Right atrium auricular region (tissue), 2 donors: ENCODE measurements around the gene NLRC3. TPM values are rescaled to one million over a fixed set of nuclear protein-coding genes. Genes with fewer than 3 reads are reported as not detected.

Source experiments
- DNase-seq: peaks from one replicate; pipeline ENCODE4 v3.0.0-alpha.2; 2019; ENCODE audit warnings: low spot score
- H3K27ac ChIP-seq, 2 donors: fragments of 200-600 bp; sonication (generic); 1 replicate in 1 of 2; 2 replicates in 1 of 2; pipeline ENCODE4 v1.5.1; 2016 to 2019
- H3K27me3 ChIP-seq, 2 donors: fragments of 200-600 bp; sonication (generic); one replicate each; pipeline versions ENCODE4 v1.5.1 to v1.6.0; 2017 to 2019
- H3K36me3 ChIP-seq: fragments of 200-600 bp; sonication (generic); one replicate; pipeline ENCODE4 v1.5.1; 2016
- H3K4me1 ChIP-seq, 2 donors: fragments of 200-600 bp; sonication (generic); one replicate each; pipeline versions ENCODE4 v1.5.1 to v1.6.0; 2017 to 2019
- H3K4me3 ChIP-seq, 2 donors: fragments of 200-600 bp; sonication (generic); 1 replicate in 1 of 2; 2 replicates in 1 of 2; pipeline ENCODE4 v1.5.1; 2017 to 2019; ENCODE audit warnings: mild to moderate bottlenecking in 1 of 2, moderate library complexity in 1 of 2
- H3K9me3 ChIP-seq, 2 donors: fragments of 200-600 bp; sonication (generic); one replicate each; pipeline ENCODE4 v1.5.1; 2019
- total RNA-seq, 2 donors: library from RNA; depleted of rRNA; stranded (reverse); fragments of >200 nt; gene quantifications; one replicate each; pipeline ENCODE4 v1.1.0, GENCODE V29; 2016
- TF ChIP-seq, protein P1 (sequence below), 2 donors: fragments of 200-600 bp; sonication (generic); IDR thresholded peaks; one replicate each; pipeline ENCODE4 v1.5.1; 2019; ENCODE audit warnings: antibody characterized with exemption in 2 of 2

NLRC3 gene
- total RNA-seq, 2 donors from 2014 or later: 0.85 to 1.1 TPM

DNA sequence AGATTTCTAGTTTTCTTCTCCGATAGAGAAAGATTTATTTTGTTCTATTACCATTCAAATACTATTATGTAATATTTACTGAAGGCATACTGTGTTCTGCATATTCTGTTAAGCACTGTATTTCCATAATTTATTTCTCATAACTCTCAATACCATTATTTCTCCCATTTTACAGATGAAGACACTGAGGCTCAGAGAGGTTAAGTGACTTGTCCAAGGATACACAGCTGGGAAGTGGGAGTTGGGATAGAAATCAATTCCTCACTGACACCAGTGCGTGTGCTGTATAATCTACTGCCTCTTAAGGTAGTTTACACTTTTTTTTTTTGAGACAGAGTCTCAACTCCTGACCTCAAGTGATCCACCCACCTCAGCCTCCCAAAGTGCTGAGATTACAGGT is 7.4 kb downstream of the NLRC3 start:
- no peak for DNase-seq
- Histone ChIP-seq H3K9me3 (peaks cover 0 to 8% of the 10 kb centered on the region in 2 donors), H3K36me3 (no peaks in the 10 kb centered on the region), H3K27me3 (no peaks in the 10 kb centered on the region), H3K4me3 (no peak overlapping the region), H3K4me1 (no peaks in the 10 kb centered on the region), H3K27ac (no peak overlapping the region)
- TF ChIP-seq, protein P1, sequence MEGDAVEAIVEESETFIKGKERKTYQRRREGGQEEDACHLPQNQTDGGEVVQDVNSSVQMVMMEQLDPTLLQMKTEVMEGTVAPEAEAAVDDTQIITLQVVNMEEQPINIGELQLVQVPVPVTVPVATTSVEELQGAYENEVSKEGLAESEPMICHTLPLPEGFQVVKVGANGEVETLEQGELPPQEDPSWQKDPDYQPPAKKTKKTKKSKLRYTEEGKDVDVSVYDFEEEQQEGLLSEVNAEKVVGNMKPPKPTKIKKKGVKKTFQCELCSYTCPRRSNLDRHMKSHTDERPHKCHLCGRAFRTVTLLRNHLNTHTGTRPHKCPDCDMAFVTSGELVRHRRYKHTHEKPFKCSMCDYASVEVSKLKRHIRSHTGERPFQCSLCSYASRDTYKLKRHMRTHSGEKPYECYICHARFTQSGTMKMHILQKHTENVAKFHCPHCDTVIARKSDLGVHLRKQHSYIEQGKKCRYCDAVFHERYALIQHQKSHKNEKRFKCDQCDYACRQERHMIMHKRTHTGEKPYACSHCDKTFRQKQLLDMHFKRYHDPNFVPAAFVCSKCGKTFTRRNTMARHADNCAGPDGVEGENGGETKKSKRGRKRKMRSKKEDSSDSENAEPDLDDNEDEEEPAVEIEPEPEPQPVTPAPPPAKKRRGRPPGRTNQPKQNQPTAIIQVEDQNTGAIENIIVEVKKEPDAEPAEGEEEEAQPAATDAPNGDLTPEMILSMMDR (IDR thresholded peaks at IDR 0.05): no peak

DNA sequence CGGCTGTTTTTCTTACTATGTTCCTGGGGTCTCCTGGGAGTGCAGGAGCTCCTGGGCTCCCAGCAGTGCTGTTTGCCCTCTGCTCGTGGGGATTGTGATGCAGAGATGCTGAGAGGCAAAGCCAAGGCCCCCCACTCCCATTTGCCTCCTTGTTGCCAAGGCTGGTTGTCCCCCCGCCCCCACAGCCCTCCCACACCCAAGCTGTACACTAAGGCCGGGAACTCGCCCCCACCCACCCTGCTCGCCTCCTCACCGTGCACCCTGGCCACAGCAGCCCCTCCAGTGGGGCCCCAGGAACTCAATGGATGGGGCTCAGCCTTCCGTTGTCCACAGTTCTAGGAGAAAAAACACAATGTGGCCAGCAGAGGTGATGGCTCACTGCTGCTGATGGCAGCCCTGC is 10.2 kb downstream of the NLRC3 start:
- Histone ChIP-seq H3K4me1 (no peaks in the 10 kb centered on the region), H3K27me3 (no peaks in the 10 kb centered on the region), H3K9me3 (peaks cover 0 to 8% of the 10 kb centered on the region in 2 donors), H3K27ac (no peak overlapping the region), H3K4me3 (no peak overlapping the region), H3K36me3 (no peaks in the 10 kb centered on the region)
- no peak for DNase-seq
- TF ChIP-seq, protein P1 (IDR thresholded peaks at IDR 0.05): no peak

DNA sequence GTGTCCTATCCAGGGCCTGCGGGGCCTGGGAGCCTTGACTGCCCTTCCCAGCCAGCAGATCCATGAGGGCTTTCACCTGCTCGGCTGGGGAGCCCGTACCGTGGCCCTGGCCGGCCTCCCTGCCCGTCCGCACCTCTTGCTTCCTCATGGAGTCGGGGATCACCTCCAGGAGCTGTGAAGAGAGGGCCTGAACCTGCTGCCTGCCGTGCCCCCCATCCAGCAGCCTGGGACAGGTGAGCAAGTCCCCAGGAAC is 12.4 kb downstream of the NLRC3 start:
- Histone ChIP-seq H3K4me3 (no peak overlapping the region), H3K4me1 (no peaks in the 10 kb centered on the region), H3K36me3 (no peaks in the 10 kb centered on the region), H3K9me3 (no peaks in the 10 kb centered on the region), H3K27me3 (no peaks in the 10 kb centered on the region), H3K27ac (no peak overlapping the region)
- no peak for DNase-seq
- TF ChIP-seq, protein P1 (IDR thresholded peaks at IDR 0.05): no peak

DNA sequence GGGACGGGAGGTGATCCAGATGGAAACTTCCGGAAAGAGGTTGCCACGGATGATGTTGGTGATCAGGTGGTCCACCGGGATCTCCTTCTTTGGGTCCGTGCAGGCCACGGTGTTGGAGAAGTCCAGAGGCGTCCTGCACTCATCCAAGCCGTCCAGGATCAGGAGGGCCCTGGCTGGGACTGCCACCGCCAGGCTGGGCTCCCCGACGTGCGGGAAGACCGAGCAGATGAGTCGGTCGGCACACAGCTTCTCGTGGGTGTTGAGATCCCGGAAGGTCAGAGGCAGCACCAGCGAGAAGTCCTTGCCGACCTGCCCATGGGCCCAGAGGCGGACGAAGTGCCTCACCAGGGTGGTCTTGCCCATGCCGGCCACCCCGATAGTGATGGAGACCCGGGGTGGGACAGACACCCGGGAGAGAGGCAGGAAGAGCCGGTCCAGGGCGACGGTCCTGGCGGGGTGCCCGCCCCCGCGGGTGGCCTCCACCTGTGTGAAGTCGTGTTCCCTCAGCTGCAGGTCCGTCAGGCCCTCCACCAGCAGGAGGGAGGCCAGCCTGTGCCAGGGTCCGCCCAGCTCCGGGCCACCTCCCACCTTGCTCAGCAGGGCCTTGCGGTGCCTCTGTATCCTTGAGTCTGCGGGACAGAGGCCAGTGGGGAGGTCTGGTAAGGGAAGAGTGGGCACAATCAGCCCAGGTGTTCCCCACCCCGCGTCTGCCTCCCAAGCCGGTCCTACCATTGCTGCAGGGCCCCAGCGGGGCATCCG is 12.9 kb downstream of the NLRC3 start:
- Histone ChIP-seq H3K4me3 (no peak overlapping the region), H3K27ac (no peak overlapping the region), H3K9me3 (no peaks in the 10 kb centered on the region), H3K4me1 (no peaks in the 10 kb centered on the region), H3K36me3 (no peaks in the 10 kb centered on the region), H3K27me3 (no peaks in the 10 kb centered on the region)
- TF ChIP-seq, protein P1 (IDR thresholded peaks at IDR 0.05): no peak
- no peak for DNase-seq

DNA sequence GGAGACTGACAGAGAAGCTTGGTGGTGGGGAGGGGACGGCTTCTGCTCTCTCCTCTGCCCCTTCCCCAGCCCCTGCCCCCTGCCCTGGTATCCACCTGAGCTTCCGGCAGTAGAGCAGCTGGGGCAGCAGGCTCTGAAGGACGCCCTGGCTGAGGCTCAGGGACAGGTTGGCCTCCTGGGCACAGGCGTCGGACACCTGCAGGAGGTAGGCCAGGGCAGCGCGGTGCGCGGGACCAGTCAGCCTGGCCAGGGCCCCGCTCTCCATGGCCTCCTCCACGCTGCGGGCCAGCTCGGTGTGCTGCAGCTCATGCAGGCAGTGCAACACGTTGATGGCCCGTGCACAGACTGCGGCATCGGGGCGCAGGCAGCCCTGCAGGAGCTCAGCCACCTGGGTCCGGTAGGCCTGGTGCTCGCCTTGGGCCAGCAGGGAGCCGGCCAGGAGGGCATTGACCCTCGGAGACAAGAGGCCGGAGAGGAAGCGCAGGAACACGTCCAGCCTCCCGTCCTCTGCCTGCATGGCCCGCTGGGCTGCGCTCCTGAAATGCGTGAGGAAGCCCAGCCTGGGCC is 14.2 kb downstream of the NLRC3 start:
- Histone ChIP-seq H3K4me1 (no peaks in the 10 kb centered on the region), H3K9me3 (no peaks in the 10 kb centered on the region), H3K36me3 (no peaks in the 10 kb centered on the region), H3K27ac (no peak overlapping the region), H3K27me3 (no peaks in the 10 kb centered on the region), H3K4me3 (no peak overlapping the region)
- no peak for DNase-seq
- TF ChIP-seq, protein P1 (IDR thresholded peaks at IDR 0.05): no peak

DNA sequence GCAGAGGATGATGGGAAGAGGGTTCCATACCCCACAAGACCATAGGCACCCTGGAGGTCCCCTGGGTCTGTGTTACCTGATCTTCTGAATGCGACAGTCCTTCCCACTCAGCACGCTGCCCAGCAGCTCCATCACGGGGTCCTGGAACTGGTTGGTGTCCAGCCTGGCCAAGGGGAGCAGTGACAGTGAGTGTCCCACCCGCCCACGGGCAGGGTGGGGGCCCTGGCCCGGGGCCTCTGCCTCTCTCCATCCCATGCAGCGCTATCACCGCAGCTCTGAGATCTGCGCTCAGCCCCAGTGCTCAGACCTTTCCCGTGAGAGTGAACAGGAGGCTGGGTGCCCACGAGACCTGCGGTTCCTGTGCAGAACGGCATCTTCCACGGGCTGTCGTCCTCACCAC is 15.6 kb downstream of the NLRC3 start:
- TF ChIP-seq, protein P1 (IDR thresholded peaks at IDR 0.05): no peak
- Histone ChIP-seq H3K27me3 (no peaks in the 10 kb centered on the region), H3K4me3 (no peak overlapping the region), H3K27ac (no peak overlapping the region), H3K36me3 (no peaks in the 10 kb centered on the region), H3K9me3 (no peaks in the 10 kb centered on the region), H3K4me1 (no peaks in the 10 kb centered on the region)
- no peak for DNase-seq
